Measurements from ENCODE around the gene SLX9.

- no peak for TF ChIP-seq HMGXB4 (CRISPR knock-in tag; IDR thresholded peaks at IDR 0.05)
- TF ChIP-seq ATF2 (CRISPR knock-in tag; IDR thresholded peaks at IDR 0.05; ENCODE audit: borderline replicate concordance, low read depth), result no peak
- no peak for TF ChIP-seq SP1 (CRISPR knock-in tag; conservative IDR thresholded peaks at IDR 0.05)
- no peak for TF ChIP-seq TEAD4 (CRISPR knock-in tag; IDR thresholded peaks at IDR 0.05)
- TF ChIP-seq CTCF (IDR thresholded peaks at IDR 0.05), result no peak
- TF ChIP-seq USF2 (CRISPR knock-in tag; IDR thresholded peaks at IDR 0.05), result no peak
- no peak for TF ChIP-seq ZNF232 (CRISPR knock-in tag; IDR thresholded peaks at IDR 0.05)
Measured at GRCh38 chr21:44972821-44973220, 33.0 kb downstream of the SLX9 start.
